Peyer's patch (tissue), 4 donors: Measurements from ENCODE around the gene TMEM178B. TPM values are rescaled to one million over a fixed set of nuclear protein-coding genes. Genes with fewer than 3 reads are reported as not detected.

Experiments
- DNase-seq, 3 donors: peaks; one replicate each; pipeline ENCODE4 v3.0.0-alpha.2; 2017 to 2019
- H3K27ac ChIP-seq, 4 donors: fragments of 200-600 bp; sonication (generic); one replicate each; pipeline ENCODE4 v1.5.1; 2016 to 2019
- H3K27me3 ChIP-seq, 2 donors: fragments of 200-600 bp; sonication (generic); one replicate each; pipeline ENCODE4 v1.5.1; 2019
- H3K36me3 ChIP-seq, 3 donors: fragments of 200-600 bp; sonication (generic); one replicate each; pipeline ENCODE4 v1.5.1; 2016 to 2019
- H3K4me1 ChIP-seq, 4 donors: fragments of 200-600 bp; sonication (generic); one replicate each; pipeline ENCODE4 v1.5.1; 2016 to 2019
- H3K4me3 ChIP-seq, 4 donors: fragments of 200-600 bp; sonication (generic); 1 replicate in 3 of 4; 2 replicates in 1 of 4; pipeline ENCODE4 v1.5.1; 2016 to 2019; ENCODE audit warnings: mild to moderate bottlenecking in 1 of 4
- H3K9me3 ChIP-seq, 4 donors: fragments of 200-600 bp; sonication (generic); one replicate each; pipeline ENCODE4 v1.5.1; 2016 to 2019; ENCODE audit warnings: mild to moderate bottlenecking in 1 of 4
- POLR2A ChIP-seq, 2 donors: fragments of 450-650 bp; IDR thresholded peaks; one replicate each; pipeline ENCODE4 v1.5.1; 2017; ENCODE audit warnings: antibody characterized with exemption in 2 of 2, mild to moderate bottlenecking in 2 of 2, moderate library complexity in 2 of 2
- total RNA-seq, 4 donors: library from RNA; depleted of rRNA; stranded (reverse); fragments of >200 nt; gene quantifications; one replicate each; pipeline ENCODE4 v1.1.0, GENCODE V29; 2016
- TF ChIP-seq, protein P1 (sequence below), 6 experiments: fragments of 450-650 bp in 4 of 6; fragments of 200-600 bp in 2 of 6; sonication (generic) in 1 of 6; IDR thresholded peaks; one replicate each; pipeline ENCODE4 v1.5.1; 2017 to 2019; ENCODE audit warnings: antibody characterized with exemption in 6 of 6, mild to moderate bottlenecking in 3 of 6, moderate library complexity in 1 of 6

Gene TMEM178B
- total RNA-seq, 4 donors from 2014 or later: under 0.01 to 0.66 (median 0.13) TPM; not detected in 1

DNA sequence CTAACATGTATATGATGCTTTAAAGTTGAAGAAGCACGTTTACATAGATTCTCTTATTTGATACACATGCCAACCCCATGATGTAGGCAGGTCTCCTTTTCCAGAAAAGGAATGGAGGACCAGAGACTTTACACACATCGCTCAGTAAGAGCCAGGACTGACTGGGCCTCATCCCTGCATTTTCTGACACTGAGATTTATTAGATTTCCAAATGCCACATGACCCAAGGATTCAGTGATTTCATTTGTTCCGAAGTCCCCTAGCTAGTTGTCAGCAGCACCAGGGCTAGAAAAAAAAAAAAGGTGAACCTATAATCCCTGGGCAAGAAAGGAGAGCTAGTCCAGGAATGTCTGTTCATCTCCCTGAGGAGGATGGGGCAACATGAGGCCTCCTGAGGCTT is 334.0 kb downstream of the TMEM178B start:
- H3K4me3 ChIP-seq: no peak overlapping the region
- H3K9me3 ChIP-seq: no peaks in the 10 kb centered on the region
- H3K4me1 ChIP-seq: no peaks in the 10 kb centered on the region
- H3K27ac ChIP-seq: no peak overlapping the region
- TF ChIP-seq, protein P1, sequence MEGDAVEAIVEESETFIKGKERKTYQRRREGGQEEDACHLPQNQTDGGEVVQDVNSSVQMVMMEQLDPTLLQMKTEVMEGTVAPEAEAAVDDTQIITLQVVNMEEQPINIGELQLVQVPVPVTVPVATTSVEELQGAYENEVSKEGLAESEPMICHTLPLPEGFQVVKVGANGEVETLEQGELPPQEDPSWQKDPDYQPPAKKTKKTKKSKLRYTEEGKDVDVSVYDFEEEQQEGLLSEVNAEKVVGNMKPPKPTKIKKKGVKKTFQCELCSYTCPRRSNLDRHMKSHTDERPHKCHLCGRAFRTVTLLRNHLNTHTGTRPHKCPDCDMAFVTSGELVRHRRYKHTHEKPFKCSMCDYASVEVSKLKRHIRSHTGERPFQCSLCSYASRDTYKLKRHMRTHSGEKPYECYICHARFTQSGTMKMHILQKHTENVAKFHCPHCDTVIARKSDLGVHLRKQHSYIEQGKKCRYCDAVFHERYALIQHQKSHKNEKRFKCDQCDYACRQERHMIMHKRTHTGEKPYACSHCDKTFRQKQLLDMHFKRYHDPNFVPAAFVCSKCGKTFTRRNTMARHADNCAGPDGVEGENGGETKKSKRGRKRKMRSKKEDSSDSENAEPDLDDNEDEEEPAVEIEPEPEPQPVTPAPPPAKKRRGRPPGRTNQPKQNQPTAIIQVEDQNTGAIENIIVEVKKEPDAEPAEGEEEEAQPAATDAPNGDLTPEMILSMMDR (IDR thresholded peaks at IDR 0.05): no peak
- TF ChIP-seq POLR2A (IDR thresholded peaks at IDR 0.05): no peak
- H3K36me3 ChIP-seq: no peaks in the 10 kb centered on the region
- no peak for DNase-seq
- no peaks in the 10 kb centered on the region for H3K27me3 ChIP-seq

DNA sequence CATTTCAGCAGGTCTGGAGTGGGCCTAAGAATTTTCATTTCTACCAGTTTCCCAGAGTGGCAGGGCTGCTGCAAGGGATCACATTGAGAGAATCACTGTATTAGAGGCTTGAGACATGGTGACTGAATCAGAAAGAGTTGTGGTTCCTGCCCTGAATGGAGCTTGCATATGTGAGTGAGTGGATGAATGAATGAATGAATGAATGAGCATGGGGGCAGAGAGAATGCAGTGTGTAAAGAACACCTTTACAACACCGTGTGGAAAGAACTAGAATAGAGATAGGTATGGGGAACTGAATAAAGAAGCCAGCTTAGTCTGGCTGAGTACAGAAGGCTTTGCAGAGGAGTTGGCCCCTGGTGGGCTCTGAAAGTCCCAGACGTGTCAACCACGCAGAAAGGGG is 334.6 kb downstream of the TMEM178B start:
- no peak for DNase-seq
- no peaks in the 10 kb centered on the region for H3K4me1 ChIP-seq
- no peaks in the 10 kb centered on the region for H3K36me3 ChIP-seq
- H3K4me3 ChIP-seq: no peak overlapping the region
- H3K27ac ChIP-seq: no peak overlapping the region
- no peaks in the 10 kb centered on the region for H3K27me3 ChIP-seq
- TF ChIP-seq POLR2A (IDR thresholded peaks at IDR 0.05): no peak
- no peaks in the 10 kb centered on the region for H3K9me3 ChIP-seq

DNA sequence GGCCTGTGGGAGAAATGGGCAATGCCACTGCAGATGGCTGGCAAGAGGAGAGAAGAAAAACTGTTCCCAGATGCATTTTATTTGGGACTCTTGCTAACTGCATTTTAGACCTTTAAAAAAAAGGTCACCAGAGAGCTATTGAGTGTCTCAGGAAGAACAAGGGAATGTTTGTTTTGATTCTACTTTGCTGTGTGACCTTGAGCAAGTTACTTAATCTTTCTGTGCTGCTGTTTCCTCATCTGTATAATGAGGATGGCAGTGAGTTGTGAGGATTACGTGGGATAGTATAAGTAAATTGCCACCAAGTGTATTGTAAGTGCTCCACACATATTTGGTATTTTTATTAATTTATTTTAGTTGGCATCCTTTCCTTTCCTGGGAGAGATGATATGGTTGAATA is 335.4 kb downstream of the TMEM178B start:
- Histone ChIP-seq H3K4me1 (no peaks in the 10 kb centered on the region), H3K27me3 (no peaks in the 10 kb centered on the region), H3K36me3 (no peaks in the 10 kb centered on the region), H3K9me3 (no peaks in the 10 kb centered on the region), H3K27ac (no peak overlapping the region), H3K4me3 (no peak overlapping the region)
- no peak for DNase-seq
- TF ChIP-seq POLR2A (IDR thresholded peaks at IDR 0.05): no peak
- TF ChIP-seq, protein P1 (IDR thresholded peaks at IDR 0.05): no peak

DNA sequence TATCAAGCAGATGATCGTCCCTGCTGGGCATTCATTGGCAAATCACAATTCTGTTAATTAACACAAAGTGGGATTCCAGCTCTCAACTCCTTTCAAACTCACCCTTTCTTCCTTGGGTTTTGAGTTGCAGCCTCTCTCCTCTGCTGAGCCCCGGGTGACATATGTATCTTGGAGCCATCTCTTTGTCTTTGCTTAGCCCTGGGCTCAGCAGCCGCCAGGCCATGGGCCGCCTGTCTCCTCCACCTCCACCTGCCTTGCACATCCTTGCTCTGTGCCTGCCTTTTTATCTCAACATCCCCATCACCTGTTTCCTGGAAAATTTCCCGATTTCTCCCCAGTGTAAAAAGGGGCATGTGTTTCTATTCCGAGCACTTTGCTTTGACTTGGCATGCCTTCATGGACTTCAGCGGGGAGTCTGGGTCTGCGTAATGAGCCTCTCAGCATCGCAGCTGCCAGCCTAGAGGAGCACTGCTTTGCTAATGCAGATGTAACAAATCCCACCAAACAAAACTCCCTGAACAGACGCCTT is 336.0 kb downstream of the TMEM178B start:
- no peak for DNase-seq
- Histone ChIP-seq H3K4me1 (no peaks in the 10 kb centered on the region), H3K36me3 (no peaks in the 10 kb centered on the region), H3K9me3 (no peaks in the 10 kb centered on the region), H3K27ac (no peak overlapping the region), H3K4me3 (no peak overlapping the region), H3K27me3 (no peaks in the 10 kb centered on the region)
- TF ChIP-seq, protein P1 (IDR thresholded peaks at IDR 0.05): no peak
- TF ChIP-seq POLR2A (IDR thresholded peaks at IDR 0.05): no peak

DNA sequence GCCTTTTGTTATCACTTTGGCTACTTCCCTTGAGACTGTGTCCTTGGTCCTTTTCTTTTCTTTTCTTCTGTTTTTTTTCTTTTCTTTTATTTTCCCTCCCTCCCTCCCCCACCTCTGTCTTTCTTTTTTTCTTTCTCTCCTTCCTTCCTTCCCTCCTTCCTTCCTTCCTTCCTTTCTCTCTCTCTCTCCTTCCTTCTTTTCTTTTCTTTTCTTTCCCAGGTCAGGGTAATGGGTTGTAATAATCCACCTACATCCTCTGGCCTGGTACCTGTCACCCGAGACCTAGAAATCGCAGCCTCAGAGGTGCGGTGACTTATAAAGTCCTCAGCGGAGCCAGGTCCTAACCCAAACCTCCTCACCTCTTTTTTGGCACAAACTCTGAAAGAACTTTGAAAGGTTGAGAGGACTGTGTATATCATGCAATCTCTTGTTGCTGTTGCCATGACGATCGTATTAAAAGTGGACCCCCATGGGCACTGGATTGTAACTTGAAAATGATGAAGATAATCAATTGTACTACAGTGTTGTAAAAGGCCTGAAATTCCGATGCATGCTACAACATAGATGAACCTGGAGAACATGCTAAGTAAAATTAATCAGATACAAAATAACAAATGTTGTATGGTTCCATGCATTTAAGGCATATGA is 336.6 kb downstream of the TMEM178B start:
- no peak for TF ChIP-seq POLR2A (IDR thresholded peaks at IDR 0.05)
- TF ChIP-seq, protein P1 (IDR thresholded peaks at IDR 0.05): no peak
- Histone ChIP-seq H3K4me1 (no peaks in the 10 kb centered on the region), H3K9me3 (no peaks in the 10 kb centered on the region), H3K4me3 (no peak overlapping the region), H3K27me3 (no peaks in the 10 kb centered on the region), H3K27ac (no peak overlapping the region), H3K36me3 (no peaks in the 10 kb centered on the region)
- no peak for DNase-seq

DNA sequence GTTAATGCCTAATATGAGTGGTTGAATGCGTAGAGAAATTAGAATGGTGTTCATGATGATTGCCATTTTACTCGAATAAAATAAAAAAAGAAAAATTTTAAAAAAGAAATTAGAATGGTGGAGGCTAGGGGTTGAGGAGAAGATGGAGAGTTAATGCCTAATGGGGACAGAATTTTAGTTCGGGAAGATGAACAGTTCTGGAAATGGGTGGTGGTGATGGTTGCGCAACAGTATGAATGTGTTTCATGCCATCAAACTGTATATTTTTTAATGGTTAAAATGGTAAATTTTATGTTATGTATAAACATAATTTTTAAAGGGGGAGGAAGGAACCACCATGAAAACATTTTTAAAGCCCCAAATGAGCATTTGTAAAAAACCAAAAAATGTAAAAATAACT is 337.3 kb downstream of the TMEM178B start:
- Histone ChIP-seq H3K4me3 (no peak overlapping the region), H3K36me3 (no peaks in the 10 kb centered on the region), H3K4me1 (no peaks in the 10 kb centered on the region), H3K9me3 (no peaks in the 10 kb centered on the region), H3K27me3 (no peaks in the 10 kb centered on the region), H3K27ac (no peak overlapping the region)
- TF ChIP-seq POLR2A (IDR thresholded peaks at IDR 0.05): no peak
- TF ChIP-seq, protein P1 (IDR thresholded peaks at IDR 0.05): no peak
- DNase-seq: no peak
